Cardiac fibroblast (primary cell): ENCODE data around the gene TRIM52.
A peak's percentile ranks its signal among the peaks of the same experiment; 100 is the strongest.

Source experiments
- DNase-seq, 2 donors: peaks; one replicate each; pipeline versions ENCODE4 v3.0.0 to v3.0.0-alpha.2; 2010; ENCODE audit warnings: low read depth in 2 of 2
- H3K4me3 ChIP-seq, 2 donors: replicated peaks in 1 of 2; 1 replicate in 1 of 2; 2 replicates in 1 of 2; pipeline ENCODE4 v1.5.1; 2011; ENCODE audit warnings: low read depth in 2 of 2, low read length in 2 of 2, mild to moderate bottlenecking in 2 of 2, moderate library complexity in 1 of 2
- CTCF ChIP-seq: IDR thresholded peaks from one replicate; pipeline ENCODE4 v1.5.1; 2011; ENCODE audit warnings: low read depth, mild to moderate bottlenecking, low read length, inconsistent platforms

Gene TRIM52

DNA sequence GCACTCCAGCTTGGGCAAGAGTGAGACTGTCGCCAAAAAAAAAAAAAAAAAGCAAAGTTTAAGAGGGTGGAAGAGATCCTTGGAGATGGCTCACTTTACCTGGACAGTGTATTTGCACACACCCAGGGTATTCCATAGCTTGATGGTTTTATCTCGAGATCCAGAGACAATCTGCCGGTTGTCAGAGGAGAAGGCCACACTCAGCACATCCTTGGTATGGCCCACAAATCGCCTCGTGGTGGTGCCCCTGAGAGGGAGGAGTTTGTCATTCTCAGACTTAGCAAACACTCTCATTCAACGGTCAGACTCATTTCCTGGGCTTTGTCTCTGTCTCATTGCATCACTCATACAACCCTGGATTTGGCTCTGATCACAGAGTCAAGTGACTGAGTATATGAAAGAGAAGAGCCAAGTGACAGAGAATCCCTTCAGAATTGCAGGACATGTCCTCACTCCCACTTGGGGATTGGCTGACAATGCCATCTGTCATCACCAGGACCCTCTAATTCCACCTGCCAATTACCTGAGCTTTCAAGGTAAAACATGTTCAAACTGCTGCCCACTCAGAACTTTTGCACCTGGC lies 19.5 kb downstream of the TRIM52 start:
- DNase-seq, result peak; percentile 85 to 96
- peak overlapping the region; percentile 76 for H3K4me3 ChIP-seq
- TF ChIP-seq CTCF, result peak; percentile 19

DNA sequence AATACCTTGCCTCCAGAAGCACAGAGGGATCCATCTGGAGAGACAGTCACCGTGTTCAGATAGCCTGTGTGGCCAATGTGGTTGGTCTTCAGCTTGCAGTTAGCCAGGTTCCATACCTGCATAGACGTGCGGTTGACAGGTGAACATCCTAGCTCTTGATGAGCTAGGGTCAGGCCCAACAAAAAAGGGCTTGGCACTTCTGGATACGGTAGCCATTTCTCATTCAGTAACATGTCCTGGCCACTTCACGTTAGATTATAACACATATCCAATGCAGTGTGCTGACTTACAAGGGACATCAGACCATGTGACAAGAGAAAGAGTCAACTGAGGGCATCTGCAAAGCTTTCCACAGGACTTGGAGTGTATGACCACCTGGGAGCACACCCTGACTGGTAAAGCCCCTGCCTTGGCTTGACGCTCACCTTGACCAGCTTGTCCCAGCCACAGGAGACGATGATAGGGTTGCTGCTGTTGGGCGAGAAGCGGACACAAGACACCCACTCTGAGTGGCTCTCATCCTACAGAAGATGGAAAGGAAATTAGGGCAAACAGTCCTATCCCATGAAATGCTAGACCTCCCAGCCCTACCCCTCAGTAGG lies 21.8 kb downstream of the TRIM52 start:
- no peak for DNase-seq
- TF ChIP-seq CTCF, result no peak
- H3K4me3 ChIP-seq, result no peak overlapping the region

DNA sequence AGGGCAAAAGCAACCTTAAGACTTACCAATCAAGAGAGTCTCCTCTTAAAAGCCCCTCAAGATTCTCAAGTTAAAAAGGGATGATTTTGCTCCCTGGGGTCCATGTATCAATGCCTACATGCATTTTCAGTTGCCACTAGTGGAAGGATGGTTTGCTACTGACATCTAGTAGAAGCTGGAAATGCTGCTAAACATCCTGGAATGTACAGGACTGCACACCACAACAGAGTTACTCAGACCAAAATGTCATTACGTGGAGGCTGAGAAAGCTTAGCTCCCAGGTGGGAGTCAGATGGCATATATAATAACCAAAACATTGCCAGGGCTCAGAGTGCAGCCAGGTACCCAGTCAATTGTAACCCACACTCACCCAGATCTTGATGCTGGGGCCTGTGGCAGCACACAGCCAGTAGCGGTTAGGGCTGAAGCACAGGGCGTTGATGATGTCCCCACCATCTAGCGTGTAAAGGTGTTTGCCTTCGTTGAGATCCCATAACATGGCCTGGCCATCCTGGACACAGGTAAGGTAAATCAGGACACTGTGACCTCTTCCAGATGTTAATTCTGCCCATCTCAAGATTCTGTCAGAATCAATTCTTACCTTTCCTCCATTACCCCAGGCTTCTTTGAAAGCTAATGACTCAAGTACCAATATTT lies 23.1 kb downstream of the TRIM52 start:
- no peak for TF ChIP-seq CTCF
- DNase-seq, result no peak
- no peak overlapping the region for H3K4me3 ChIP-seq

DNA sequence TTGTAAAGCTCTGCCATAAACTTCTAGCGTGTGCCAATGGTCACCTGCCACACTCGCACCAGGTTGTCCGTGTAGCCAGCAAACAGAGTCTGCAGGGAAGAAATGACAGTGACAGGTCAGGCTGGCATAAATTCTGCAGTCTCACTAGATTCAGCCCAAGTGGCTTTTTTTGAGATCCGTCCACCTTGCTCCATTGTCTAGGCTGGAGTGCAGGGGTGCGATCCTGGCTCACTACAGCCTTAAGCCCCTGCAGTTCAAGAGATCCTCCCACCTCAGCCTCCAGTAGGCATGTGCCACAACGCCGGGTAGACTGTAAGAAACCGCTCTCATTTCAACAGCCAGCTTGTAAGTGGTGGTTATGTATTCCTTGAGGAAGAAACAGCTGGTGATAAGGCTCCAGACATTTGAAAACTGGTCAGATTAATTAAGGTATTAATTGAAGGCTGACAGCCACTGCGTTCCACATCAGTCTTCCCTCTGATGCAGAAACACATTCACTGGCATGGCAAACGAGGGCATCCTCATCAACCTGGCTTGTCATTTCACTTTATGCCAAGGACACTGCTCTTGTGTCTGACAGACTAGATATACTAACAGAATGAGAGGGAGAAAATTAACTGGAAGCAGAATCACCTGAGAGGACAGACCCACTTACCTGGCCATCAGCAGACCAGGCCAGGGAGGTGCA lies 23.8 kb downstream of the TRIM52 start:
- no peak for DNase-seq
- no peak for TF ChIP-seq CTCF
- no peak overlapping the region for H3K4me3 ChIP-seq

DNA sequence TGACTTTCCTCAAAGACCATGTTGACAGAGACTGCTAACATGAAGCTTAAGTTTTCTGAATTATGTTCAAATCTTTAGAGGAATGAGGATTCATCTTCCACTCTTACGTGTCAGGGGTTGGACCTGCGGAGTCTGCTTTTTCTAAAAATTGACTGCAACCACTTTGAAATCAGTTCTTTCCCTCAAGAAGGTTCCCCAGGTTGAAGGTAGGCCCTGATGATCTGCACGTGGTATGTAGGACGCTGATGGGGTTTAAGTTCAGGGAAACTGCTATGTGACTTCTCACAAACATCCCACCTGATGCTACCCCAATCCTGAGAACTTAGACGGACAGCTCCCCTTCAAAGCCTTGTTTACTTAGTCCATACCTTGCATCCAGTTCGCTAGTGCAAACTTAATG lies 24.5 kb downstream of the TRIM52 start:
- TF ChIP-seq CTCF, result no peak
- DNase-seq, result no peak
- no peak overlapping the region for H3K4me3 ChIP-seq

DNA sequence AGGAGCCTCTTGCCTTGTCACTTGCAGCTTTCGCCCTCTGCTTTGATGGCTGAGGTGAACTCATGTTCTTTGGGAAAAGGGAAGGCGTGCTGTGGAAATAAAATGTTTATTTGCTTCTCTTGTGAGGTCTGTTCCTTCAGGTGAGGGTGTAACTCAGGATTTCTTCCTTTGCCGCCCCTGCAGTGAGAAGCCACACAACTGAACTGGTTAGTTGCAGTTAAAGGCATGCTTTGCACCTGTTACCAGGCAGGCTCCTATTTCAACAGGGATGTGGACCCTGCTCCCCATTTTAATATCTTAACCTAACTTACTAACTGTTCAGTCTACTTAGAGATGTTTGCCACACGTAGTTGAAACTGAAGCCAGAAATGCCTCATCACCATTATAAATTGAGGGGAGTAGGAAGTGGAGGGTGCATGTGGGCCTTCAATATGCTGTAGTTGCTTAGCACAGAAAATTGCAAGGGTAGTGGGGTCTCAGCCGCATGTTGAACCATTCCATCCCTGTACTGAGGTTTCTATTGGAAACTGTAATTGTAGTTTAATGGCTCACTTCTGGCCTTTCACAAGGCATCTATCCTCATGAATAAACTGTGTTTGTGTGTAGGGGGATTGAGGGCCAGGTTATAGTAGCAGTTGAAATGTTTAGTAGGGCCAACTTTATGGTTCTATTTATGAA lies 25.1 kb downstream of the TRIM52 start:
- no peak for TF ChIP-seq CTCF

More for the DNA sequence above, 25.1 kb downstream of the TRIM52 start:
- no peak for DNase-seq
- no peak overlapping the region for H3K4me3 ChIP-seq
